MM.1S (cell line): Measurements from ENCODE around the gene FGD4.

Experiments
- DNase-seq: peaks from one replicate; pipeline ENCODE4 v3.0.0-alpha.2; 2015
- H2AFZ ChIP-seq: fragments of 300-600 bp; sonication (generic); 2 replicates; pipeline ENCODE4 v1.6.0; 2016; ENCODE audit warnings: antibody characterized with exemption, low read length
- H3F3A ChIP-seq: fragments of 300-600 bp; sonication (generic); 2 replicates; pipeline ENCODE4 v1.6.1; 2016; ENCODE audit warnings: mild to moderate bottlenecking, antibody characterized with exemption, low read length, moderate library complexity, mixed read lengths; ENCODE audit not compliant: insufficient read depth
- H3K27ac ChIP-seq: fragments of 300-600 bp; sonication (generic); 2 replicates; pipeline ENCODE4 v1.5.1; 2016; ENCODE audit warnings: mild to moderate bottlenecking, low read length
- H3K27me3 ChIP-seq: fragments of 300-600 bp; sonication (generic); replicated peaks from 2 replicates; pipeline ENCODE4 v1.6.0; 2016; ENCODE audit warnings: low read length; ENCODE audit not compliant: insufficient read depth
- H3K36me3 ChIP-seq: fragments of 300-600 bp; sonication (generic); replicated peaks from 2 replicates; pipeline ENCODE4 v1.6.1; 2016; ENCODE audit warnings: mild to moderate bottlenecking, low read length, mixed read lengths; ENCODE audit not compliant: insufficient read depth
- H3K4me1 ChIP-seq: fragments of 300-600 bp; sonication (generic); 2 replicates; pipeline ENCODE4 v1.6.1; 2016; ENCODE audit warnings: low read length, mixed read lengths
- H3K4me2 ChIP-seq: fragments of 300-600 bp; sonication (generic); 2 replicates; pipeline ENCODE4 v1.6.0; 2016; ENCODE audit warnings: low read depth, low read length
- H3K4me3 ChIP-seq: fragments of 300-600 bp; sonication (generic); 2 replicates; pipeline ENCODE4 v1.5.1; 2016; ENCODE audit warnings: low read length, mixed read lengths
- H3K79me2 ChIP-seq: fragments of 300-600 bp; sonication (generic); 2 replicates; pipeline ENCODE4 v1.6.1; 2016; ENCODE audit warnings: mixed run types, low read length, mixed read lengths
- H3K9ac ChIP-seq: fragments of 300-600 bp; sonication (generic); 2 replicates; pipeline ENCODE4 v1.6.1; 2016; ENCODE audit warnings: low read length, mixed read lengths
- H3K9me2 ChIP-seq: fragments of 300-600 bp; sonication (generic); replicated peaks from 2 replicates; pipeline ENCODE4 v1.6.1; 2016; ENCODE audit warnings: mild to moderate bottlenecking, low read length, mixed read lengths; ENCODE audit not compliant: insufficient read depth
- H3K9me3 ChIP-seq: fragments of 300-600 bp; sonication (generic); replicated peaks from 2 replicates; pipeline ENCODE4 v1.6.1; 2016; ENCODE audit warnings: mild to moderate bottlenecking, low read length, mixed read lengths; ENCODE audit not compliant: insufficient read depth
- H4K20me1 ChIP-seq: fragments of 300-600 bp; sonication (generic); 2 replicates; pipeline ENCODE4 v1.6.1; 2016; ENCODE audit warnings: mild to moderate bottlenecking, low read length, moderate library complexity, mixed read lengths; ENCODE audit not compliant: insufficient read depth
- EZH2 ChIP-seq: fragments of 300-600 bp; sonication (generic); optimal IDR thresholded peaks from 2 replicates; pipeline ENCODE3; 2017; ENCODE audit warnings: low read depth, mild to moderate bottlenecking, antibody characterized with exemption, low read length, mixed read lengths
- EZH2phosphoT487 ChIP-seq: fragments of 300-600 bp; sonication (generic); IDR thresholded peaks from 2 replicates; pipeline ENCODE4 v1.6.1; 2018; ENCODE audit warnings: antibody characterized with exemption, low read length
- TF ChIP-seq, protein P1 (sequence below): fragments of 300-600 bp; sonication (generic); IDR thresholded peaks from 2 replicates; pipeline ENCODE4 v1.5.1; 2016; ENCODE audit warnings: antibody characterized with exemption, low read length, mixed read lengths

The FGD4 gene

DNA sequence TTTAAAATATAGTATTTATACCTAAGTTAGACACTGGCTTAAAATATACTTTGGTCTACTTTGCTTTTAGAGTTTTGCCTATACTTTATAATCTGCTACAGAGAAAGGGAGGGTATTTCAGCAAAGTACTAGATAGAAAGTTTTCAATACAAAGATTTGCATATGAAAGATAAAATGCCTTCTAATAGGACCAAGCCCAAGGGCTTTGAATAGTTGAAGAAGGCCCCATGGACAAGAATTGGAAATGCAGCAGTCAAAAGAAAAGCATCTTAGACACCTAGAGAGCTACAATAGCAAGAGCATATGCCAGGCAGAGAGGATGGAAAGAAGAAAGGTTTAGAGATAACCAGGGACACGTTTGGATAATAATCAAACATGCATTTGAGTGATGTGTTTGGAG lies 196.7 kb downstream of the FGD4 start:
- Histone ChIP-seq H3K79me2 (peaks cover 15% of the 10 kb centered on the region), H3K9ac (no peak overlapping the region), H4K20me1 (no peaks in the 10 kb centered on the region), H3K9me3 (no peaks in the 10 kb centered on the region), H3K27ac (no peak overlapping the region), H3K36me3 (peaks cover 6% of the 10 kb centered on the region; the same call in 1 of the 2 replicates), H3F3A (no peaks in the 10 kb centered on the region), H3K4me3 (no peak overlapping the region), H3K27me3 (no peaks in the 10 kb centered on the region), H2AFZ (no peak overlapping the region), H3K4me1 (no peaks in the 10 kb centered on the region), H3K9me2 (no peaks in the 10 kb centered on the region), H3K4me2 (no peak overlapping the region)
- TF ChIP-seq EZH2phosphoT487 (no peak), EZH2 (no peak)
- TF ChIP-seq, protein P1, sequence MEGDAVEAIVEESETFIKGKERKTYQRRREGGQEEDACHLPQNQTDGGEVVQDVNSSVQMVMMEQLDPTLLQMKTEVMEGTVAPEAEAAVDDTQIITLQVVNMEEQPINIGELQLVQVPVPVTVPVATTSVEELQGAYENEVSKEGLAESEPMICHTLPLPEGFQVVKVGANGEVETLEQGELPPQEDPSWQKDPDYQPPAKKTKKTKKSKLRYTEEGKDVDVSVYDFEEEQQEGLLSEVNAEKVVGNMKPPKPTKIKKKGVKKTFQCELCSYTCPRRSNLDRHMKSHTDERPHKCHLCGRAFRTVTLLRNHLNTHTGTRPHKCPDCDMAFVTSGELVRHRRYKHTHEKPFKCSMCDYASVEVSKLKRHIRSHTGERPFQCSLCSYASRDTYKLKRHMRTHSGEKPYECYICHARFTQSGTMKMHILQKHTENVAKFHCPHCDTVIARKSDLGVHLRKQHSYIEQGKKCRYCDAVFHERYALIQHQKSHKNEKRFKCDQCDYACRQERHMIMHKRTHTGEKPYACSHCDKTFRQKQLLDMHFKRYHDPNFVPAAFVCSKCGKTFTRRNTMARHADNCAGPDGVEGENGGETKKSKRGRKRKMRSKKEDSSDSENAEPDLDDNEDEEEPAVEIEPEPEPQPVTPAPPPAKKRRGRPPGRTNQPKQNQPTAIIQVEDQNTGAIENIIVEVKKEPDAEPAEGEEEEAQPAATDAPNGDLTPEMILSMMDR, result no peak
- no peak for DNase-seq

GRCh38 chr12:32598688-32599087 lies 199.3 kb downstream of the FGD4 start:
- Histone ChIP-seq H3K4me3 (no peak overlapping the region), H4K20me1 (no peaks in the 10 kb centered on the region), H3K4me2 (no peak overlapping the region), H3K36me3 (no peaks in the 10 kb centered on the region; the same call in 1 of the 2 replicates), H3K27ac (no peak overlapping the region), H3F3A (no peaks in the 10 kb centered on the region), H3K9me3 (no peaks in the 10 kb centered on the region), H3K27me3 (no peaks in the 10 kb centered on the region), H3K4me1 (no peaks in the 10 kb centered on the region), H2AFZ (no peak overlapping the region), H3K9ac (no peak overlapping the region), H3K79me2 (peaks cover 5% of the 10 kb centered on the region; the same call in 1 of the 2 replicates), H3K9me2 (no peaks in the 10 kb centered on the region)
- TF ChIP-seq EZH2, result no peak
- no peak for TF ChIP-seq EZH2phosphoT487
- TF ChIP-seq, protein P1, result no peak
- DNase-seq, result no peak

- 0 out of 2 replicates have a peak, but pooled peaks cover 3% of the 10 kb centered on the region for H3K79me2 ChIP-seq
- H3K4me3 ChIP-seq, result no peak overlapping the region
- TF ChIP-seq, protein P1, result no peak
- no peak for TF ChIP-seq EZH2
- TF ChIP-seq EZH2phosphoT487, result no peak
- no peaks in the 10 kb centered on the region; the same call in 1 of the 2 replicates for H3K36me3 ChIP-seq
- DNase-seq, result no peak
- H3K9me2 ChIP-seq, result no peaks in the 10 kb centered on the region
- no peaks in the 10 kb centered on the region for H3F3A ChIP-seq
- no peaks in the 10 kb centered on the region for H3K27me3 ChIP-seq
- H2AFZ ChIP-seq, result no peak overlapping the region
- H3K4me2 ChIP-seq, result no peak overlapping the region
- no peak overlapping the region for H3K27ac ChIP-seq
- H4K20me1 ChIP-seq, result no peaks in the 10 kb centered on the region
- H3K9me3 ChIP-seq, result no peaks in the 10 kb centered on the region
- no peak overlapping the region for H3K9ac ChIP-seq
- no peaks in the 10 kb centered on the region for H3K4me1 ChIP-seq
Measured at GRCh38 chr12:32600681-32601080, 201.3 kb downstream of the FGD4 start.
